GM23338 (cell line): ENCODE measurements around the gene IPO5. TPM values are rescaled to one million over a fixed set of nuclear protein-coding genes. Genes with fewer than 3 reads are reported as not detected.

Experiments used
- ATAC-seq: fragments of 200-7000 bp; cut with Tn5 transposase; 3 replicates; pipeline ENCODE4 v1.9.1; 2020
- DNase-seq: peaks from one replicate; pipeline ENCODE4 v3.0.0-alpha.2; 2015; ENCODE audit warnings: low spot score
- H2AFZ ChIP-seq: fragments of 200-600 bp; sonication (generic); 2 replicates; pipeline ENCODE4 v1.8.0; 2016; ENCODE audit warnings: antibody characterized with exemption, mild to moderate bottlenecking, moderate library complexity
- H3F3A ChIP-seq: fragments of 200-600 bp; sonication (generic); replicated peaks from 2 replicates; pipeline ENCODE4 v1.8.0; 2017; ENCODE audit warnings: antibody characterized with exemption, mixed run types, low read depth
- H3K27ac ChIP-seq: fragments of 200-600 bp; sonication (generic); 2 replicates; pipeline ENCODE4 v1.6.1; 2016; ENCODE audit warnings: low read depth
- H3K27me3 ChIP-seq: fragments of 200-600 bp; sonication (generic); 2 replicates; pipeline ENCODE4 v1.8.0; 2016; ENCODE audit warnings: mild to moderate bottlenecking, mixed run types, moderate library complexity; ENCODE audit not compliant: insufficient read depth
- H3K36me3 ChIP-seq: fragments of 200-600 bp; sonication (generic); 2 replicates; pipeline ENCODE4 v1.8.0; 2016; ENCODE audit warnings: mild to moderate bottlenecking; ENCODE audit not compliant: insufficient read depth
- H3K4me1 ChIP-seq: fragments of 200-600 bp; sonication (generic); 2 replicates; pipeline ENCODE4 v1.8.0; 2016; ENCODE audit warnings: mild to moderate bottlenecking, moderate library complexity; ENCODE audit not compliant: insufficient read depth
- H3K4me2 ChIP-seq: fragments of 200-600 bp; sonication (generic); 2 replicates; pipeline ENCODE4 v1.7.1; 2017; ENCODE audit warnings: mixed run types
- H3K4me3 ChIP-seq: fragments of 200-600 bp; sonication (generic); 2 replicates; pipeline ENCODE4 v1.6.1; 2016; ENCODE audit warnings: mixed run types
- H3K79me2 ChIP-seq: fragments of 200-600 bp; sonication (generic); replicated peaks from 2 replicates; pipeline ENCODE4 v1.8.0; 2017; ENCODE audit warnings: mild to moderate bottlenecking; ENCODE audit not compliant: insufficient read depth
- H3K9me2 ChIP-seq: fragments of 200-600 bp; sonication (generic); 2 replicates; pipeline ENCODE4 v1.8.0; 2017; ENCODE audit not compliant: insufficient read depth
- H4K20me1 ChIP-seq: fragments of 200-600 bp; sonication (generic); replicated peaks from 2 replicates; pipeline ENCODE4 v1.8.0; 2017; ENCODE audit warnings: mild to moderate bottlenecking; ENCODE audit not compliant: insufficient read depth
- H3K27ac Mint-ChIP-seq: 2 replicates; pipeline ENCODE4 v1.8.0; 2020; ENCODE audit warnings: inconsistent platforms, mild to moderate bottlenecking, moderate library complexity, mixed read lengths
- H3K27me3 Mint-ChIP-seq: 3 replicates; pipeline ENCODE4 v1.8.0; 2022; ENCODE audit warnings: low read depth, mild to moderate bottlenecking, moderate library complexity, mixed read lengths, inconsistent platforms; ENCODE audit not compliant: insufficient read depth, poor library complexity
- H3K36me3 Mint-ChIP-seq: 3 replicates; pipeline ENCODE4 v1.8.0; 2021; ENCODE audit warnings: low read depth, mild to moderate bottlenecking, inconsistent platforms, moderate library complexity, mixed read lengths
- H3K4me1 Mint-ChIP-seq: 3 replicates; pipeline ENCODE4 v1.8.0; 2020; ENCODE audit warnings: mild to moderate bottlenecking, inconsistent platforms, mixed read lengths
- H3K4me3 Mint-ChIP-seq: 3 replicates; pipeline ENCODE4 v1.8.0; 2021; ENCODE audit warnings: moderate library complexity, mild to moderate bottlenecking, inconsistent platforms, mixed read lengths
- H3K9me3 Mint-ChIP-seq: 3 replicates; pipeline ENCODE4 v1.8.0; 2020; ENCODE audit warnings: moderate library complexity, mild to moderate bottlenecking, inconsistent platforms, mixed read lengths
- EZH2 ChIP-seq: fragments of 200-600 bp; sonication (generic); IDR thresholded peaks from one replicate; pipeline ENCODE4 v1.8.0; 2017; ENCODE audit warnings: antibody characterized with exemption, mild to moderate bottlenecking, low read depth; ENCODE audit not compliant: unreplicated experiment
- EZH2phosphoT487 ChIP-seq: fragments of 200-600 bp; sonication (generic); IDR thresholded peaks from one replicate; pipeline ENCODE4 v1.8.1; 2018; ENCODE audit warnings: antibody characterized with exemption; ENCODE audit not compliant: unreplicated experiment
- NANOG ChIP-seq: IDR thresholded peaks from 2 replicates; pipeline ENCODE4 v1.6.1; 2016; ENCODE audit warnings: antibody characterized with exemption, borderline replicate concordance
- POLR2AphosphoS5 ChIP-seq: IDR thresholded peaks from 2 replicates; pipeline ENCODE4 v1.6.1; 2016; ENCODE audit warnings: antibody characterized with exemption, low read depth
- ZNF114 ChIP-seq: fragments of 250-450 bp; sonication (Bioruptor Pico); IDR thresholded peaks from 2 replicates; pipeline ENCODE4 v1.5.0; 2020; ENCODE audit warnings: mild to moderate bottlenecking, moderate library complexity
- ZNF331 ChIP-seq: fragments of 250-450 bp; sonication (Bioruptor Pico); IDR thresholded peaks from 2 replicates; pipeline ENCODE4 v1.5.0; 2020; ENCODE audit warnings: low read depth, mild to moderate bottlenecking, moderate library complexity
- polyA plus RNA-seq: library from polyadenylated mRNA; unstranded; fragments of >200 nt; fragmentation: Nextera tagmentation; extraction: Ambion mirVana; gene quantifications from 2 replicates; pipeline ENCODE4 v1.2.1, GENCODE V29; 2016
- total RNA-seq: library from RNA; depleted of rRNA; stranded (reverse); fragments of >200 nt; shearing (Covaris generic); gene quantifications from 2 replicates; pipeline ENCODE4 v1.2.3, GENCODE V29; 2014
- TF ChIP-seq, protein P1 (sequence below), 2 experiments: fragments of 200-600 bp in 1 of 2; sonication (generic) in 1 of 2; conservative IDR thresholded peaks; 2 replicates each; pipeline versions ENCODE4 v1.5.1 to v1.6.1; 2016 to 2017; ENCODE audit warnings: antibody characterized with exemption in 2 of 2, low read depth in 2 of 2, mild to moderate bottlenecking in 2 of 2, moderate library complexity in 1 of 2
- TF ChIP-seq, protein P2 (sequence below): IDR thresholded peaks from one replicate; pipeline ENCODE4 v1.6.1; 2018; ENCODE audit warnings: antibody characterized with exemption; ENCODE audit not compliant: unreplicated experiment
- TF ChIP-seq, protein P3 (sequence below): IDR thresholded peaks from 2 replicates; pipeline ENCODE4 v1.6.1; 2016; ENCODE audit warnings: antibody characterized with exemption

The IPO5 gene
- total and polyA plus RNA-seq, 2 experiments from 2014 or later, result 124 to 353 TPM

DNA sequence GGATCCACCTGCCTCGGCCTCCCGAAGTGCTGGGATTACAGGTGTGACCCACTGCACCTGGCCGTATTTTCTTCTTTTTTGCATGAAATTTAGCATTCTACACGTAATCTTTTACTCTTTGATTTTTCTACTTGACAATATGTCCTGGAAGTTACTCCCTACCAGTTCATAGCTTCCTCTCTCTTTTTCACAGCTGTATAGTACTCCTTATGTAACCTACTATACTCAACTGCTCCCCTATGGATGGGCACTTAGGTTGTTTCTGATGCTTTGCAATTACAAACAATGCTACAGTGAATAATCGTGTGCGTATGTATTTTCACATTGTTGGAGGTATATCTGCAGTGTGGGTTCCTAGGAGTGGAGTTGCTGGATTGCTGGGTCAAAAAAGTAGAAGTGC is 98.9 kb downstream of the IPO5 start:
- H3K4me2 ChIP-seq, result no peak overlapping the region
- H3K4me3 ChIP-seq, result no peak overlapping the region
- 0 out of 2 replicates have a peak, but pooled peaks cover 5% of the 10 kb centered on the region for H3K4me1 ChIP-seq
- no peaks in the 10 kb centered on the region for H3K36me3 ChIP-seq
- Mint-ChIP-seq H3K9me3 (peaks cover 3% of the 10 kb centered on the region; the same call in 2 of the 3 replicates), H3K36me3 (peaks cover 3% of the 10 kb centered on the region; the same call in 1 of the 3 replicates), H3K27me3 (peaks cover 10% of the 10 kb centered on the region), H3K4me3 (no peak overlapping the region), H3K27ac (no peak overlapping the region), H3K4me1 (peaks cover 15% of the 10 kb centered on the region)
- H2AFZ ChIP-seq, result no peak overlapping the region
- H3K9me2 ChIP-seq, result no peaks in the 10 kb centered on the region
- DNase-seq (no peak), ATAC-seq (no peak)
- H3K27ac ChIP-seq, result no peak overlapping the region
- no peaks in the 10 kb centered on the region for H3K27me3 ChIP-seq
- no peak for TF ChIP-seq EZH2phosphoT487
- no peak for TF ChIP-seq EZH2
- H3K79me2 ChIP-seq, result no peaks in the 10 kb centered on the region
- H4K20me1 ChIP-seq, result no peaks in the 10 kb centered on the region
- no peaks in the 10 kb centered on the region for H3F3A ChIP-seq

DNA sequence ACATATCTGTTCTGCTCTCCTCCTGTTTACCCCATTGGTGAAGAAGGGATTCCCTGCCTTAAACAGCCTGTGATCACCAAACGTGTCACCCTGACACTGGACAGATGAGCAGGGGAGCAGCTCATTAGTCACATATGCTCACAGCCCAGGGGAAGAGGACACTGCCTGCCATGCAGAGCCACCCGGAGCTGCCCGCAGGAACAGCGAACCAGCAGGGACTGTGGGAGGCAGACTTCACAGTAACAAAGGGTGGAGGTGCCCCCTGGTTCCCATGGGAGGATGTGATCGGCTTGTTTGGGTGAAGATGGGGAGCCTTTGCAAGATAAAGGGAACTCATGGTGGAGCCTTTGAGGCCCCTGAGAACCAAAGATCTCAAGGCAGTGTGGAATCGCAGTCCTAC is 100.8 kb downstream of the IPO5 start:
- Histone ChIP-seq H3K9me2 (no peaks in the 10 kb centered on the region), H3K4me1 (0 out of 2 replicates have a peak, but pooled peaks cover 5% of the 10 kb centered on the region), H4K20me1 (no peaks in the 10 kb centered on the region), H3K4me2 (no peak overlapping the region), H3K79me2 (no peaks in the 10 kb centered on the region), H3K27me3 (no peaks in the 10 kb centered on the region), H3K36me3 (no peaks in the 10 kb centered on the region), H2AFZ (peak overlapping the region; percentile 79), H3F3A (no peaks in the 10 kb centered on the region), H3K27ac (no peak overlapping the region), H3K4me3 (no peak overlapping the region)
- peaks cover 3% of the 10 kb centered on the region; the same call in 2 of the 3 replicates for H3K9me3 Mint-ChIP-seq
- H3K27me3 Mint-ChIP-seq, result peaks cover 8% of the 10 kb centered on the region
- DNase-seq (peak; percentile 33), ATAC-seq (peak; percentile 83)
- peak overlapping the region; percentile 50; the same call in 1 of the 2 replicates for H3K27ac Mint-ChIP-seq
- peaks cover 3% of the 10 kb centered on the region; the same call in 1 of the 3 replicates for H3K36me3 Mint-ChIP-seq
- H3K4me1 Mint-ChIP-seq, result peaks cover 15% of the 10 kb centered on the region
- TF ChIP-seq, protein P1, sequence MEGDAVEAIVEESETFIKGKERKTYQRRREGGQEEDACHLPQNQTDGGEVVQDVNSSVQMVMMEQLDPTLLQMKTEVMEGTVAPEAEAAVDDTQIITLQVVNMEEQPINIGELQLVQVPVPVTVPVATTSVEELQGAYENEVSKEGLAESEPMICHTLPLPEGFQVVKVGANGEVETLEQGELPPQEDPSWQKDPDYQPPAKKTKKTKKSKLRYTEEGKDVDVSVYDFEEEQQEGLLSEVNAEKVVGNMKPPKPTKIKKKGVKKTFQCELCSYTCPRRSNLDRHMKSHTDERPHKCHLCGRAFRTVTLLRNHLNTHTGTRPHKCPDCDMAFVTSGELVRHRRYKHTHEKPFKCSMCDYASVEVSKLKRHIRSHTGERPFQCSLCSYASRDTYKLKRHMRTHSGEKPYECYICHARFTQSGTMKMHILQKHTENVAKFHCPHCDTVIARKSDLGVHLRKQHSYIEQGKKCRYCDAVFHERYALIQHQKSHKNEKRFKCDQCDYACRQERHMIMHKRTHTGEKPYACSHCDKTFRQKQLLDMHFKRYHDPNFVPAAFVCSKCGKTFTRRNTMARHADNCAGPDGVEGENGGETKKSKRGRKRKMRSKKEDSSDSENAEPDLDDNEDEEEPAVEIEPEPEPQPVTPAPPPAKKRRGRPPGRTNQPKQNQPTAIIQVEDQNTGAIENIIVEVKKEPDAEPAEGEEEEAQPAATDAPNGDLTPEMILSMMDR (conservative IDR thresholded peaks at IDR 0.05; ENCODE audit: low read depth in 2 of 2), result peak in 1 of 2 experiments; percentile 29; a peak in 2 of 4 replicates
- no peak for TF ChIP-seq EZH2
- no peak overlapping the region for H3K4me3 Mint-ChIP-seq

DNA sequence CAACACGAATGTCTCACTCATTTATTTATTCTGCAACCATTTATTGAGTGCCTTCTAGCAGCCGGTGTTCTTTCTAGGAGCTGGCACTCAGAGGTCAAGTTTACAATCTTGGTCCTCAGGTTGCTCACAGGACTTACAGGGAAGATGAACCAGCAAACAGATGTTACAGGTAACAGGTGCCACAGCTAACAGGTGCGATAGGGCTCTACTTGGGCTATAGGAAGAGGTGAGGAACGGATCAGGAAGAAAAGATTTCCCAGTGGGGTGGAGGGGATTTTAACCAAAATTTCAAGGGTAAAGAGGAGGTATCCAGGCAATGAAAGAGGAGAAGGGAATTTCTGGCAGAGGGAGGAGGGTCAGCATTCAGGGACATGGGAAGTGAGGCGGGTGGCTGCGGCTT is 102.1 kb downstream of the IPO5 start:
- ATAC-seq (no peak), DNase-seq (no peak)
- Histone ChIP-seq H3K4me1 (peaks cover 11% of the 10 kb centered on the region; the same call in 1 of the 2 replicates), H3K4me2 (no peak overlapping the region), H3K9me2 (no peaks in the 10 kb centered on the region), H3K4me3 (no peak overlapping the region), H3F3A (no peaks in the 10 kb centered on the region), H3K27me3 (no peaks in the 10 kb centered on the region), H4K20me1 (no peaks in the 10 kb centered on the region), H3K36me3 (no peaks in the 10 kb centered on the region), H3K27ac (no peak overlapping the region), H3K79me2 (no peaks in the 10 kb centered on the region), H2AFZ (peak overlapping the region; percentile 74; the same call in 1 of the 2 replicates)
- Mint-ChIP-seq H3K36me3 (peaks cover 3% of the 10 kb centered on the region; the same call in 1 of the 3 replicates), H3K27me3 (peaks cover 8% of the 10 kb centered on the region), H3K27ac (no peak overlapping the region), H3K4me3 (no peak overlapping the region), H3K4me1 (peaks cover 23% of the 10 kb centered on the region), H3K9me3 (peaks cover 3% of the 10 kb centered on the region; the same call in 2 of the 3 replicates)
- TF ChIP-seq EZH2phosphoT487, result no peak
- TF ChIP-seq ZNF331, result no peak
- no peak for TF ChIP-seq ZNF114 (CRISPR knock-in tag)
- TF ChIP-seq, protein P2, sequence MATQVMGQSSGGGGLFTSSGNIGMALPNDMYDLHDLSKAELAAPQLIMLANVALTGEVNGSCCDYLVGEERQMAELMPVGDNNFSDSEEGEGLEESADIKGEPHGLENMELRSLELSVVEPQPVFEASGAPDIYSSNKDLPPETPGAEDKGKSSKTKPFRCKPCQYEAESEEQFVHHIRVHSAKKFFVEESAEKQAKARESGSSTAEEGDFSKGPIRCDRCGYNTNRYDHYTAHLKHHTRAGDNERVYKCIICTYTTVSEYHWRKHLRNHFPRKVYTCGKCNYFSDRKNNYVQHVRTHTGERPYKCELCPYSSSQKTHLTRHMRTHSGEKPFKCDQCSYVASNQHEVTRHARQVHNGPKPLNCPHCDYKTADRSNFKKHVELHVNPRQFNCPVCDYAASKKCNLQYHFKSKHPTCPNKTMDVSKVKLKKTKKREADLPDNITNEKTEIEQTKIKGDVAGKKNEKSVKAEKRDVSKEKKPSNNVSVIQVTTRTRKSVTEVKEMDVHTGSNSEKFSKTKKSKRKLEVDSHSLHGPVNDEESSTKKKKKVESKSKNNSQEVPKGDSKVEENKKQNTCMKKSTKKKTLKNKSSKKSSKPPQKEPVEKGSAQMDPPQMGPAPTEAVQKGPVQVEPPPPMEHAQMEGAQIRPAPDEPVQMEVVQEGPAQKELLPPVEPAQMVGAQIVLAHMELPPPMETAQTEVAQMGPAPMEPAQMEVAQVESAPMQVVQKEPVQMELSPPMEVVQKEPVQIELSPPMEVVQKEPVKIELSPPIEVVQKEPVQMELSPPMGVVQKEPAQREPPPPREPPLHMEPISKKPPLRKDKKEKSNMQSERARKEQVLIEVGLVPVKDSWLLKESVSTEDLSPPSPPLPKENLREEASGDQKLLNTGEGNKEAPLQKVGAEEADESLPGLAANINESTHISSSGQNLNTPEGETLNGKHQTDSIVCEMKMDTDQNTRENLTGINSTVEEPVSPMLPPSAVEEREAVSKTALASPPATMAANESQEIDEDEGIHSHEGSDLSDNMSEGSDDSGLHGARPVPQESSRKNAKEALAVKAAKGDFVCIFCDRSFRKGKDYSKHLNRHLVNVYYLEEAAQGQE, result no peak
- TF ChIP-seq, protein P3, sequence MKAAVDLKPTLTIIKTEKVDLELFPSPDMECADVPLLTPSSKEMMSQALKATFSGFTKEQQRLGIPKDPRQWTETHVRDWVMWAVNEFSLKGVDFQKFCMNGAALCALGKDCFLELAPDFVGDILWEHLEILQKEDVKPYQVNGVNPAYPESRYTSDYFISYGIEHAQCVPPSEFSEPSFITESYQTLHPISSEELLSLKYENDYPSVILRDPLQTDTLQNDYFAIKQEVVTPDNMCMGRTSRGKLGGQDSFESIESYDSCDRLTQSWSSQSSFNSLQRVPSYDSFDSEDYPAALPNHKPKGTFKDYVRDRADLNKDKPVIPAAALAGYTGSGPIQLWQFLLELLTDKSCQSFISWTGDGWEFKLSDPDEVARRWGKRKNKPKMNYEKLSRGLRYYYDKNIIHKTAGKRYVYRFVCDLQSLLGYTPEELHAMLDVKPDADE, result no peak
- TF ChIP-seq NANOG, result no peak
- no peak for TF ChIP-seq POLR2AphosphoS5
